ENCODE data around the gene SAMD1. TPM values are rescaled to one million over a fixed set of nuclear protein-coding genes. Genes with fewer than 3 reads are reported as not detected.
A peak's percentile ranks its signal among the peaks of the same experiment; 100 is the strongest.

SAMD1 gene
- total RNA-seq, 1 experiment from 2014 or later, result 56.0 TPM

- Histone ChIP-seq H3K27ac (ENCODE audit: low read depth, low read length, poor library complexity, severe bottlenecking) (peak overlapping the region; percentile 55), H3K36me3 (ENCODE audit: insufficient read depth, low read length, poor library complexity, severe bottlenecking) (peaks cover 4% of the 10 kb centered on the region), H3K27me3 (replicated peaks; ENCODE audit: insufficient read depth, low read depth, low read length, poor library complexity) (no peaks in the 10 kb centered on the region), H3K4me1 (ENCODE audit: insufficient read depth, low read length, poor library complexity, severe bottlenecking) (peaks cover 21% of the 10 kb centered on the region), H3K9me3 (ENCODE audit: low read depth, low read length, poor library complexity, severe bottlenecking) (no peaks in the 10 kb centered on the region), H3K4me3 (ENCODE audit: low read depth, low read length, poor library complexity, severe bottlenecking) (no peak overlapping the region)
- POLR2A ChIA-PET (ENCODE audit: low non-redundant PET), result no interaction called here
- CTCF ChIA-PET, result interaction anchor here (0.7 kb wide), 1 partner anchor 346 kb away, joined by 4 read pairs; no protein-coding TSS in a partner anchor
- BruUV-seq (replicated peaks), result no TSS peak
- no peak for TF ChIP-seq CTCF (conservative IDR thresholded peaks at IDR 0.05; ENCODE audit: low read depth, low read length)
- no peak for TF ChIP-seq EZH2 (IDR thresholded peaks at IDR 0.05; ENCODE audit: borderline replicate concordance, low read depth, low read length, poor library complexity, severe bottlenecking)
- intact Hi-C loops (cut with micrococcal nuclease; ENCODE audit: unreplicated experiment), result loop anchor here (5.0 kb wide), 3 partner anchors 209 to 344 kb away; no protein-coding TSS in a partner anchor
- DNase-seq (ENCODE audit: low spot score), result no peak
Observed at GRCh38 chr19:14138576-14139265, 48.2 kb upstream of the SAMD1 start.

GRCh38 chr19:14136509-14137281 is 46.1 kb upstream of the SAMD1 start, which contains the start of gene ASF1B:
TSS of gene ASF1B (minus strand) at chr19:14136589. CDS start at chr19:14136456, 133 bp downstream.
- intact Hi-C loops (cut with micrococcal nuclease; ENCODE audit: unreplicated experiment), result loop anchor here (1.0 to 5.0 kb wide), 4 partner anchors 211 to 346 kb away; no protein-coding TSS in a partner anchor
- TF ChIP-seq CTCF (conservative IDR thresholded peaks at IDR 0.05; ENCODE audit: low read depth, low read length) (peak; percentile 91), EZH2 (IDR thresholded peaks at IDR 0.05; ENCODE audit: borderline replicate concordance, low read depth, low read length, poor library complexity, severe bottlenecking) (no peak)
- ChIA-PET POLR2A (ENCODE audit: low non-redundant PET) (interaction anchor here (0.7 kb wide), 3 partner anchors 186 to 314 kb away, joined by 3 to 4 read pairs (median 3); no protein-coding TSS in a partner anchor), CTCF (interaction anchor here (0.5 to 1.4 kb wide), 12 partner anchors 9 to 342 kb away, joined by 3 to 7 read pairs (median 4); no protein-coding TSS in a partner anchor)
- Histone ChIP-seq H3K4me3 (ENCODE audit: low read depth, low read length, poor library complexity, severe bottlenecking) (peak within 1 kb of the TSS; percentile 89), H3K9me3 (ENCODE audit: low read depth, low read length, poor library complexity, severe bottlenecking) (no peaks in the 10 kb centered on the region), H3K27me3 (replicated peaks; ENCODE audit: insufficient read depth, low read depth, low read length, poor library complexity) (no peaks in the 10 kb centered on the region), H3K36me3 (ENCODE audit: insufficient read depth, low read length, poor library complexity, severe bottlenecking) (peaks cover 4% of the 10 kb centered on the region), H3K27ac (ENCODE audit: low read depth, low read length, poor library complexity, severe bottlenecking) (peak within 1 kb of the TSS; percentile 84), H3K4me1 (ENCODE audit: insufficient read depth, low read length, poor library complexity, severe bottlenecking) (peaks cover 21% of the 10 kb centered on the region)
- BruUV-seq (replicated peaks), result no TSS peak
- DNase-seq (ENCODE audit: low spot score), result peak; percentile 100

GRCh38 chr19:14135985-14136508 is 45.5 kb upstream of the SAMD1 start:
- no peak for DNase-seq (ENCODE audit: low spot score)
- Histone ChIP-seq H3K4me1 (ENCODE audit: insufficient read depth, low read length, poor library complexity, severe bottlenecking) (peaks cover 21% of the 10 kb centered on the region), H3K4me3 (ENCODE audit: low read depth, low read length, poor library complexity, severe bottlenecking) (peak overlapping the region; percentile 89), H3K27me3 (replicated peaks; ENCODE audit: insufficient read depth, low read depth, low read length, poor library complexity) (no peaks in the 10 kb centered on the region), H3K27ac (ENCODE audit: low read depth, low read length, poor library complexity, severe bottlenecking) (peak overlapping the region; percentile 84), H3K36me3 (ENCODE audit: insufficient read depth, low read length, poor library complexity, severe bottlenecking) (peaks cover 4% of the 10 kb centered on the region), H3K9me3 (ENCODE audit: low read depth, low read length, poor library complexity, severe bottlenecking) (no peaks in the 10 kb centered on the region)
- ChIA-PET POLR2A (ENCODE audit: low non-redundant PET) (interaction anchor here (0.6 to 0.7 kb wide), 3 partner anchors 187 to 313 kb away, joined by 3 to 7 read pairs (median 3); no protein-coding TSS in a partner anchor), CTCF (interaction anchor here (0.5 to 1.4 kb wide), 9 partner anchors 10 to 342 kb away, joined by 3 to 7 read pairs (median 4); no protein-coding TSS in a partner anchor)
- intact Hi-C loops (cut with micrococcal nuclease; ENCODE audit: unreplicated experiment), result loop anchor here (5.0 kb wide), 3 partner anchors 211 to 346 kb away; no protein-coding TSS in a partner anchor
- no peak for TF ChIP-seq CTCF (conservative IDR thresholded peaks at IDR 0.05; ENCODE audit: low read depth, low read length)
- TF ChIP-seq EZH2 (IDR thresholded peaks at IDR 0.05; ENCODE audit: borderline replicate concordance, low read depth, low read length, poor library complexity, severe bottlenecking), result no peak
- no TSS peak for BruUV-seq (replicated peaks)
